Neural progenitor cell (in vitro differentiated cells): Measurements from ENCODE around the gene ADARB2. TPM values are rescaled to one million over a fixed set of nuclear protein-coding genes. Genes with fewer than 3 reads are reported as not detected.
A peak's percentile ranks its signal among the peaks of the same experiment; 100 is the strongest.
"Not testable (repeated sequence)": the region's sequence is repeated elsewhere in the genome, so short reads cannot be mapped to it uniquely, and the experiment has no call there.

Experiments used
- DNase-seq: peaks from one replicate; pipeline ENCODE4 v3.0.0-alpha.2; 2016; ENCODE audit warnings: low spot score
- H2AFZ ChIP-seq: fragments of 200-600 bp; sonication (generic); replicated peaks from 2 replicates; pipeline ENCODE4 v1.6.1; 2016; ENCODE audit warnings: antibody characterized with exemption
- H3F3A ChIP-seq: fragments of 200-600 bp; sonication (generic); 2 replicates; pipeline ENCODE4 v1.6.1; 2016; ENCODE audit warnings: antibody characterized with exemption, low read depth
- H3K27ac ChIP-seq: fragments of 200-600 bp; sonication (generic); 2 replicates; pipeline ENCODE4 v1.5.1; 2016; ENCODE audit warnings: mild to moderate bottlenecking
- H3K27me3 ChIP-seq: fragments of 200-600 bp; sonication (generic); 2 replicates; pipeline ENCODE4 v1.6.1; 2016; ENCODE audit warnings: mild to moderate bottlenecking, moderate library complexity
- H3K36me3 ChIP-seq: fragments of 200-600 bp; sonication (generic); 2 replicates; pipeline ENCODE4 v1.5.1; 2016
- H3K4me1 ChIP-seq: fragments of 200-600 bp; sonication (generic); 2 replicates; pipeline ENCODE4 v1.6.1; 2016; ENCODE audit warnings: mixed run types
- H3K4me2 ChIP-seq: fragments of 200-600 bp; sonication (generic); 2 replicates; pipeline ENCODE4 v1.6.1; 2016
- H3K4me3 ChIP-seq: fragments of 200-600 bp; sonication (generic); 2 replicates; pipeline ENCODE4 v1.5.1; 2016
- H3K79me2 ChIP-seq: fragments of 200-600 bp; sonication (generic); 2 replicates; pipeline ENCODE4 v1.6.1; 2016; ENCODE audit warnings: low read depth
- H3K9ac ChIP-seq: fragments of 200-600 bp; sonication (generic); 2 replicates; pipeline ENCODE4 v1.6.1; 2016
- H3K9me3 ChIP-seq: fragments of 200-600 bp; sonication (generic); 2 replicates; pipeline ENCODE4 v1.5.1; 2016; ENCODE audit warnings: low read depth
- H4K20me1 ChIP-seq: fragments of 200-600 bp; sonication (generic); 2 replicates; pipeline ENCODE4 v1.6.1; 2016; ENCODE audit warnings: low read depth
- H3K27ac Mint-ChIP-seq: 3 replicates; pipeline ENCODE4 v1.8.0; 2021; ENCODE audit warnings: mixed read lengths
- H3K27me3 Mint-ChIP-seq: 2 replicates; pipeline ENCODE4 v1.8.0; 2022; ENCODE audit warnings: low read depth, mild to moderate bottlenecking, inconsistent platforms, moderate library complexity, mixed read lengths; ENCODE audit not compliant: insufficient read depth
- H3K36me3 Mint-ChIP-seq: 3 replicates; pipeline ENCODE4 v1.8.0; 2021; ENCODE audit warnings: mixed read lengths
- H3K4me1 Mint-ChIP-seq: 3 replicates; pipeline ENCODE4 v1.8.0; 2021; ENCODE audit warnings: mixed read lengths
- H3K4me3 Mint-ChIP-seq: 3 replicates; pipeline ENCODE4 v1.8.0; 2021; ENCODE audit warnings: mild to moderate bottlenecking, moderate library complexity, mixed read lengths
- H3K9me3 Mint-ChIP-seq: 3 replicates; pipeline ENCODE4 v1.8.0; 2020; ENCODE audit warnings: mixed read lengths
- CTCF ChIP-seq: fragments of 200-600 bp; sonication (generic); IDR thresholded peaks from 2 replicates; pipeline ENCODE4 v1.5.1; 2017; ENCODE audit warnings: antibody characterized with exemption, mild to moderate bottlenecking
- EZH2 ChIP-seq: fragments of 200-600 bp; sonication (generic); IDR thresholded peaks from 2 replicates; pipeline ENCODE4 v1.6.1; 2017; ENCODE audit warnings: antibody characterized with exemption, mild to moderate bottlenecking, moderate library complexity
- EZH2phosphoT487 ChIP-seq: fragments of 200-600 bp; sonication (generic); IDR thresholded peaks from 2 replicates; pipeline ENCODE4 v1.6.1; 2017; ENCODE audit warnings: antibody characterized with exemption
- total RNA-seq: library from RNA; depleted of rRNA; stranded (reverse); fragments of >200 nt; gene quantifications from 2 replicates; pipeline ENCODE4 v1.2.3, GENCODE V29; 2015; ENCODE audit warnings: low replicate concordance

The ADARB2 gene
- total RNA-seq, 1 donor from 2014 or later = not detected

- Histone ChIP-seq H2AFZ (no peak overlapping the region), H3F3A (no peaks in the 10 kb centered on the region), H3K4me1 (peaks cover 2% of the 10 kb centered on the region), H3K79me2 (no peaks in the 10 kb centered on the region), H3K4me3 (no peak overlapping the region), H3K4me2 (no peak overlapping the region), H3K36me3 (no peaks in the 10 kb centered on the region), H3K27me3 (no peaks in the 10 kb centered on the region), H3K9me3 (peaks cover 4% of the 10 kb centered on the region), H4K20me1 (no peaks in the 10 kb centered on the region), H3K9ac (no peak overlapping the region), H3K27ac (no peak overlapping the region)
- Mint-ChIP-seq H3K27ac (no peak overlapping the region), H3K36me3 (no peaks in the 10 kb centered on the region), H3K27me3 (peaks cover 8% of the 10 kb centered on the region), H3K4me3 (no peak overlapping the region), H3K9me3 (peaks cover 6% of the 10 kb centered on the region), H3K4me1 (peaks cover 4% of the 10 kb centered on the region)
- DNase-seq = no peak
- TF ChIP-seq EZH2 (no peak), EZH2phosphoT487 (no peak), CTCF (no peak)
Observed at GRCh38 chr10:1624240-1624639, 113.1 kb downstream of the ADARB2 start.

- Mint-ChIP-seq H3K9me3 (peaks cover 10% of the 10 kb centered on the region), H3K27ac (no peak overlapping the region), H3K4me3 (no peak overlapping the region), H3K4me1 (peaks cover 17% of the 10 kb centered on the region), H3K36me3 (no peaks in the 10 kb centered on the region), H3K27me3 (peaks cover 2% of the 10 kb centered on the region)
- Histone ChIP-seq H3K4me3 (no peak overlapping the region), H3K27me3 (no peaks in the 10 kb centered on the region), H3K79me2 (no peaks in the 10 kb centered on the region), H3K27ac (no peak overlapping the region), H3K36me3 (no peaks in the 10 kb centered on the region), H4K20me1 (no peaks in the 10 kb centered on the region), H3K4me2 (no peak overlapping the region), H3F3A (no peaks in the 10 kb centered on the region), H3K9ac (no peak overlapping the region), H3K9me3 (peaks cover 12% of the 10 kb centered on the region), H3K4me1 (peaks cover 4% of the 10 kb centered on the region), H2AFZ (no peak overlapping the region)
- DNase-seq = no peak
- TF ChIP-seq CTCF (no peak), EZH2 (no peak), EZH2phosphoT487 (no peak)
Observed at GRCh38 chr10:1620803-1621202, 116.5 kb downstream of the ADARB2 start.

- H3K4me3 Mint-ChIP-seq = peak overlapping the region; percentile 19
- not testable (repeated sequence) for H3K36me3 ChIP-seq, H3K4me3 ChIP-seq, H3K27me3 Mint-ChIP-seq, H3K9ac ChIP-seq, H3K36me3 Mint-ChIP-seq, H3F3A ChIP-seq, DNase-seq, H3K9me3 Mint-ChIP-seq, H4K20me1 ChIP-seq, H3K27me3 ChIP-seq, H3K27ac ChIP-seq, H3K79me2 ChIP-seq
- peak overlapping the region; percentile 77 for H2AFZ ChIP-seq
- H3K4me1 ChIP-seq = peaks cover 11% of the 10 kb centered on the region
- H3K4me2 ChIP-seq = peak overlapping the region; percentile 7
- H3K9me3 ChIP-seq = peaks cover 12% of the 10 kb centered on the region
- H3K27ac Mint-ChIP-seq = peak overlapping the region; percentile 44
- H3K4me1 Mint-ChIP-seq = peaks cover 22% of the 10 kb centered on the region
Observed at GRCh38 chr10:1617376-1618317, 119.7 kb downstream of the ADARB2 start.

GRCh38 chr10:1616701-1617100 lies 120.6 kb downstream of the ADARB2 start:
- DNase-seq, H4K20me1 ChIP-seq, H3K27me3 ChIP-seq, H3K36me3 ChIP-seq, H3K4me2 ChIP-seq, H3K79me2 ChIP-seq, H3K9ac ChIP-seq, H3K27me3 Mint-ChIP-seq, H3K27ac ChIP-seq, H3K36me3 Mint-ChIP-seq, H3K9me3 Mint-ChIP-seq, H3K4me3 ChIP-seq, H3F3A ChIP-seq: not testable (repeated sequence)
- Mint-ChIP-seq H3K27ac (peak overlapping the region; percentile 44), H3K4me1 (peaks cover 31% of the 10 kb centered on the region), H3K4me3 (peak overlapping the region; percentile 4)
- H3K4me1 ChIP-seq = peaks cover 19% of the 10 kb centered on the region
- peaks cover 12% of the 10 kb centered on the region for H3K9me3 ChIP-seq
- peak overlapping the region; percentile 77 for H2AFZ ChIP-seq
